Measurements from ENCODE around the gene CAMK2B. TPM values are rescaled to one million over a fixed set of nuclear protein-coding genes. Genes with fewer than 3 reads are reported as not detected.

The CAMK2B gene
- total RNA-seq, 4 donors from 2014 or later = 7.0 to 19.3 (median 18.5) TPM

DNA sequence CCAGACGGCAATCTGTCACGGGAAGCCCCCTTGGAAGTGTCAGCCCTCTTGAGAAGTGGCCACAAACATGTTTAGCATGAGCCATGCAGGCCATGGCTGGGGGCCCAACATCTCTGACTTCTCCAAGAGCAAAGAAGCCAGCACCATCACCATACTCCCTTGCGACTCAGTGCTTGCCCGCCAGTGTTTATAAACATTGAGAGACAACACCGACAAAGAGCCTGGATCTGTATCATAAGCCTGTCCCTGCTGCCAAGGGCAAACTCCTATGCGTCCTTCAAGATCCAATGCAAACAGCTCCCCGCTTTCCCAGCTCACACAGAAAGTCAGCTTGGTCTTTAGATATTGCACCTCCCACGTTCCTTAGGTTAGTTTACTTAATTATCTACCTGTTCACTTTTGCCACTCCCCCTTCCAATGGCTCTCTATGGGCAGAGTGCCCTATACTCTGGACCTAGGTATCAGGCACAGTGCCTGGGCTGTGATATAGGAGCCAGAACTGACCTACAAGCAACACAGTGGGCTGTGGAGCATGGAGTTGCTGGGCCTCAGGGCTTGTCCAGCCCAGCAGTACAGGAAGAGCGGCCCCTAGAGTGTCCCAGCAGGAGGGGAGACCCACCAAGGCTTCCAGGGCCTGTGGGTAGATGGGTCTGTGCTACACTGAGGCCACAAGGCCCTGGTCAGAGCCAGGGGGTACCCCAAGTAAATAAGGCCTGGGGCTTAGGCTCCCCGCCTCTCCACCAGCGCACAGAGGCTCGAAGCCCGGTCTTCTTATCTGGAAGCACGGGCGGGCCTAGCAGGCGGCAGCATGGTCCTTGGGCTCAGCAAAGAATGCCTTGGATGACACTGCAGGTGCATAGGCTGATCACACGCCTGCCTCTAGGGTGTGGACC lies 37.7 kb downstream of the CAMK2B start:
- no peaks in the 10 kb centered on the region for H3K36me3 ChIP-seq
- no peak for DNase-seq
- no peaks in the 10 kb centered on the region for H3K4me1 ChIP-seq
- no peak for TF ChIP-seq POLR2A (IDR thresholded peaks at IDR 0.05)
- TF ChIP-seq, protein P1, sequence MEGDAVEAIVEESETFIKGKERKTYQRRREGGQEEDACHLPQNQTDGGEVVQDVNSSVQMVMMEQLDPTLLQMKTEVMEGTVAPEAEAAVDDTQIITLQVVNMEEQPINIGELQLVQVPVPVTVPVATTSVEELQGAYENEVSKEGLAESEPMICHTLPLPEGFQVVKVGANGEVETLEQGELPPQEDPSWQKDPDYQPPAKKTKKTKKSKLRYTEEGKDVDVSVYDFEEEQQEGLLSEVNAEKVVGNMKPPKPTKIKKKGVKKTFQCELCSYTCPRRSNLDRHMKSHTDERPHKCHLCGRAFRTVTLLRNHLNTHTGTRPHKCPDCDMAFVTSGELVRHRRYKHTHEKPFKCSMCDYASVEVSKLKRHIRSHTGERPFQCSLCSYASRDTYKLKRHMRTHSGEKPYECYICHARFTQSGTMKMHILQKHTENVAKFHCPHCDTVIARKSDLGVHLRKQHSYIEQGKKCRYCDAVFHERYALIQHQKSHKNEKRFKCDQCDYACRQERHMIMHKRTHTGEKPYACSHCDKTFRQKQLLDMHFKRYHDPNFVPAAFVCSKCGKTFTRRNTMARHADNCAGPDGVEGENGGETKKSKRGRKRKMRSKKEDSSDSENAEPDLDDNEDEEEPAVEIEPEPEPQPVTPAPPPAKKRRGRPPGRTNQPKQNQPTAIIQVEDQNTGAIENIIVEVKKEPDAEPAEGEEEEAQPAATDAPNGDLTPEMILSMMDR (IDR thresholded peaks at IDR 0.05) = no peak
- no peak overlapping the region for H3K27ac ChIP-seq
- no peaks in the 10 kb centered on the region for H3K27me3 ChIP-seq
- intact Hi-C loops (cut with DNase I) = no loop called here
- 88 to 90% methylated on average over 14 to 16 of the region's 17 CpGs for WGBS, 2 donors
- no peak overlapping the region for H3K4me3 ChIP-seq (replicated peaks in 1 of 3)
- H3K9me3 ChIP-seq = no peaks in the 10 kb centered on the region

DNA sequence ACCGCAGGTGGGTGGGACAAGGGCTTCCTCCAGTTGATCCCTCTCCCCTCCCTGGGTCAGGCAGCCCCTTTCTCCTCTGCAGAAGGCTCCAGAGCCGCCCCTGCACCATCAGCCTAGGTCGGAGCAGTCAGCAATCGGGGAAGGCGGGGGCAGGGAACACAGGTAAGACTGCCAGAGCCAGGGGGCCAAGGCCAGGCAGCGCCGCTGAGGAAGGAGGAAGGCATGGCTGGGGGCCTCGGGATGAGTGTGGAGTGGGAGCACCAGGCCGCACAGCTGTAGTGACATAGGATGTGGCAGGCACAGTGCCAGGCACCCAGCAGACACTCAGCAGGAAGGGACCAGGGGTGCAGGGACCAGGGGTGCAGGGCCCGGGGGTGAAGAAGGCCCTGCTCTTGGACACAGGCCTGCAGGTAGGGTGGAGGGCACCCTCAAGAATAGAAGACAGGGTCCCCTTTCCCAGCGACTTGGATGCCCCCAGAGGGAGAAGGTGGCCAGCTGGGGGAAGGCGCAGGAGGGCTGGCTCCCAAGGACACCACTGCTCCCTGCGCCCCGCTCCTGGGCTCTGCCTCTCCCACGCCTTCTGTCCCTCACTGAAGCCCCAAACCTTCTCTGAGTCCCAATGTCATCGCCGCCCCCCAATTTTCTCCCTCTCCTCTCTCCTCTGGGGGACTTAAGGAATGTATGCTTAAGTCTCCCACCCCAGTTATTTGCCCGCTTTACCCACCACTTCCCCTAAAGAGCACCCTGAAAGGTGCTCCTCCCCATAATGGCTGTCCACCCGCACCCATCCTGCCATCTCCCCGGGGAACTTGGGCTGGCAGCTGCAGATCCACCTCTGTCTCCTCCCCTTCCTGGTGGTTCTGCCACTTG lies 38.5 kb downstream of the CAMK2B start:
- no peaks in the 10 kb centered on the region for H3K27me3 ChIP-seq
- no peak overlapping the region for H3K27ac ChIP-seq
- 91 to 92% methylated on average over 19 to 20 of the region's 20 CpGs for WGBS, 2 donors
- intact Hi-C loops (cut with DNase I) = no loop called here
- peak; percentile 0 to 1 for DNase-seq
- no peaks in the 10 kb centered on the region for H3K36me3 ChIP-seq
- TF ChIP-seq, protein P1 (IDR thresholded peaks at IDR 0.05) = no peak
- TF ChIP-seq POLR2A (IDR thresholded peaks at IDR 0.05) = no peak
- no peaks in the 10 kb centered on the region for H3K4me1 ChIP-seq
- H3K9me3 ChIP-seq = no peaks in the 10 kb centered on the region
- H3K4me3 ChIP-seq (replicated peaks in 1 of 3) = no peak overlapping the region

DNA sequence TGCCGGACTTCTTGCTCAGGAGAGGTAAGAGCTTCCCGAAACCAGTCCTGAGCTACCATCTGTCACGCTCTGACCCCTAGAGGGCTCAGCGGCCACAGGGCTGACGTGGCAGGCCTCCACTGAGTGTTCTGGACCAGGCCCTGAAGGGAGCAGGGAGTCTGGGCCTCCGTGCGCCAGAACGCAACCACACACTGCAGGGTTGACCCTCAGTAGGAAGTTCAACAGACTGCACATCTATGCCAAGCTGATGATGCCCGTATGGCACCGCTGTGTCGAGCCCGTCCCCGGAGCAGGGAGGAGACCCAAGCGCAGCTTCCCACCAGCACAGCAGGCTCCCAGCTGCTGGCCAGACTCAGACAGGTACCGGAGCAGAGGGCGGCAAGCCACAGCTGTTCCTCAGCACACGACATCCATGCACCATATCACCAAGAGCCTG lies 39.2 kb downstream of the CAMK2B start:
- intact Hi-C loops (cut with DNase I) = no loop called here
- Histone ChIP-seq H3K4me1 (no peaks in the 10 kb centered on the region), H3K9me3 (no peaks in the 10 kb centered on the region), H3K36me3 (no peaks in the 10 kb centered on the region), H3K4me3 (replicated peaks in 1 of 3) (no peak overlapping the region), H3K27ac (no peak overlapping the region), H3K27me3 (no peaks in the 10 kb centered on the region)
- WGBS, 2 donors = 84 to 96% methylated on average over 5 to 13 of the region's 17 CpGs
- TF ChIP-seq POLR2A (IDR thresholded peaks at IDR 0.05) = no peak
- TF ChIP-seq, protein P1 (IDR thresholded peaks at IDR 0.05) = no peak
- peak; percentile 0 to 1 for DNase-seq

DNA sequence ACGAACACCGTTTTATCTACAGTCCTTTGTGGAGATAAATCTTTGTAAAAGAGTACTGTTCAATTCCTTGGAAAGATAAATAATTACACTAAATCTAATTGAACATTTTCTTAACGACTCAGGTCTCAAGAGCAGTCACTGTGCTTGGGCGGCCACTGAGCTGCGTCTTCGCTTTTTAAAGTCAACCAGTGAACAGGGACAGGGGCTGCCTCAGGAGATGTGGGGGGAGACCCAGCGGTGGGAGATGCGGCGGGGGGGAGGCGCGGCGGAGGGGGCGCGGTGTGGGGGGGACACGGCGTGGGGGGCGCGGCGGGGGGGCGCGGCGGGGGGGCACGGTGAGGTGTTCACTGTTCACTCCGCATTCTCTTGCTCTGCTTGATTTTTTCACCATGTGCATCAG lies 39.8 kb downstream of the CAMK2B start:
- WGBS, 2 donors = 54 to 67% methylated on average over 24 of the region's 24 CpGs
- peak; percentile 3 to 17 for DNase-seq
- no peak overlapping the region for H3K27ac ChIP-seq
- H3K9me3 ChIP-seq = no peaks in the 10 kb centered on the region
- H3K27me3 ChIP-seq = no peaks in the 10 kb centered on the region
- TF ChIP-seq POLR2A (IDR thresholded peaks at IDR 0.05) = no peak
- TF ChIP-seq, protein P1 (IDR thresholded peaks at IDR 0.05) = no peak
- intact Hi-C loops (cut with DNase I) = no loop called here
- H3K4me3 ChIP-seq (replicated peaks in 1 of 3) = no peak overlapping the region
- no peaks in the 10 kb centered on the region for H3K4me1 ChIP-seq
- no peaks in the 10 kb centered on the region for H3K36me3 ChIP-seq

All from thyroid gland (tissue), 4 donors.